CD14-positive monocyte (primary cell): Measurements from ENCODE around the gene FBXO30. TPM values are rescaled to one million over a fixed set of nuclear protein-coding genes. Genes with fewer than 3 reads are reported as not detected.
A peak's percentile ranks its signal among the peaks of the same experiment; 100 is the strongest.

ENCODE experiments used
- DNase-seq, 3 donors: peaks; one replicate each; pipeline ENCODE4 v3.0.0-alpha.2; 2011 to 2022
- H2AFZ ChIP-seq: 2 replicates; pipeline ENCODE4 v1.6.0; 2012; ENCODE audit warnings: mild to moderate bottlenecking, low read depth, low read length, inconsistent platforms; ENCODE audit not compliant: insufficient read depth, poor library complexity, severe bottlenecking
- H3K27ac ChIP-seq, 2 donors: 1 replicate in 1 of 2; 2 replicates in 1 of 2; pipeline ENCODE4 v1.5.1; 2012 to 2013; ENCODE audit warnings: low read length in 2 of 2, control low read depth in 1 of 2, inconsistent platforms in 1 of 2, low read depth in 1 of 2, mild to moderate bottlenecking in 1 of 2
- H3K27me3 ChIP-seq, 2 donors: one replicate each; pipeline versions ENCODE4 v1.6.0 to v1.6.1; 2011 to 2013; ENCODE audit warnings: low read length in 2 of 2; ENCODE audit not compliant: control insufficient read depth in 2 of 2, insufficient read depth in 2 of 2
- H3K36me3 ChIP-seq, 2 donors: replicated peaks in 1 of 2; 1 replicate in 1 of 2; 2 replicates in 1 of 2; pipeline versions ENCODE4 v1.5.1 to v1.6.1; 2012 to 2013; ENCODE audit warnings: low read length in 2 of 2, control low read depth in 1 of 2, inconsistent platforms in 1 of 2, mild to moderate bottlenecking in 1 of 2; ENCODE audit not compliant: insufficient read depth in 2 of 2, control insufficient read depth in 1 of 2
- H3K4me1 ChIP-seq, 2 donors: 1 replicate in 1 of 2; 2 replicates in 1 of 2; pipeline versions ENCODE4 v1.5.1 to v1.6.1; 2012 to 2013; ENCODE audit warnings: low read length in 2 of 2, control low read depth in 1 of 2, inconsistent platforms in 1 of 2, mild to moderate bottlenecking in 1 of 2, moderate library complexity in 1 of 2; ENCODE audit not compliant: insufficient read depth in 2 of 2, control insufficient read depth in 1 of 2
- H3K4me2 ChIP-seq: replicated peaks from 2 replicates; pipeline ENCODE3; 2012; ENCODE audit warnings: low read length, moderate library complexity, mild to moderate bottlenecking; ENCODE audit not compliant: poor library complexity, severe bottlenecking; ENCODE audit errors: extremely low read depth
- H3K4me3 ChIP-seq, 3 experiments: fragments of 200-600 bp in 1 of 3; sonication (generic) in 1 of 3; replicated peaks in 1 of 3; 1 replicate in 2 of 3; 2 replicates in 1 of 3; pipeline ENCODE4 v1.5.1; 2011 to 2013; ENCODE audit warnings: low read length in 3 of 3, mild to moderate bottlenecking in 3 of 3, control low read depth in 2 of 3, low read depth in 2 of 3, inconsistent platforms in 1 of 3, moderate library complexity in 1 of 3
- H3K79me2 ChIP-seq: 2 replicates; pipeline ENCODE4 v1.6.0; 2012; ENCODE audit warnings: mild to moderate bottlenecking, control low read depth, inconsistent platforms, low read length, moderate library complexity; ENCODE audit not compliant: insufficient read depth
- H3K9ac ChIP-seq: 2 replicates; pipeline ENCODE4 v1.6.0; 2017; ENCODE audit warnings: low read length, mild to moderate bottlenecking; ENCODE audit not compliant: insufficient read depth, poor library complexity, severe bottlenecking
- H3K9me3 ChIP-seq, 2 donors: replicated peaks in 1 of 2; 1 replicate in 1 of 2; 2 replicates in 1 of 2; pipeline versions ENCODE4 v1.5.1 to v1.6.1; 2012 to 2013; ENCODE audit warnings: low read length in 2 of 2, control low read depth in 1 of 2; ENCODE audit not compliant: control insufficient read depth in 1 of 2, insufficient read depth in 1 of 2
- H4K20me1 ChIP-seq: 2 replicates; pipeline ENCODE4 v1.6.0; 2012; ENCODE audit warnings: mild to moderate bottlenecking, low read length, control low read depth, moderate library complexity; ENCODE audit not compliant: insufficient read depth
- H3K27ac Mint-ChIP-seq, 7 donors: one replicate each; pipeline ENCODE4 v1.8.0; 2020; ENCODE audit warnings: mild to moderate bottlenecking in 7 of 7, mixed read lengths in 7 of 7, moderate library complexity in 6 of 7, inconsistent platforms in 2 of 7
- H3K27me3 Mint-ChIP-seq, 3 donors: one replicate each; pipeline ENCODE4 v1.8.0; 2021 to 2022; ENCODE audit warnings: low read depth in 3 of 3, mild to moderate bottlenecking in 3 of 3, mixed read lengths in 3 of 3, moderate library complexity in 3 of 3, inconsistent platforms in 1 of 3
- H3K36me3 Mint-ChIP-seq, 2 donors: one replicate each; pipeline ENCODE4 v1.8.0; 2020; ENCODE audit warnings: mixed read lengths in 2 of 2, inconsistent platforms in 1 of 2, mild to moderate bottlenecking in 1 of 2
- H3K4me1 Mint-ChIP-seq: one replicate; pipeline ENCODE4 v1.8.0; 2020; ENCODE audit warnings: mild to moderate bottlenecking, mixed read lengths
- H3K4me3 Mint-ChIP-seq, 2 donors: one replicate each; pipeline ENCODE4 v1.8.0; 2020; ENCODE audit warnings: mild to moderate bottlenecking in 2 of 2, mixed read lengths in 2 of 2, moderate library complexity in 1 of 2
- H3K9me3 Mint-ChIP-seq, 7 donors: one replicate each; pipeline ENCODE4 v1.8.0; 2020 to 2022; ENCODE audit warnings: mixed read lengths in 7 of 7, mild to moderate bottlenecking in 6 of 7, moderate library complexity in 6 of 7, inconsistent platforms in 2 of 7
- WGBS: methylation state at CpG from one replicate; pipeline ENCODE4 v1.1.5; 2013; ENCODE audit warnings: missing lambda C conversion rate; ENCODE audit not compliant: insufficient coverage; 5-methylcytosine and 5-hydroxymethylcytosine counted together
- intact Hi-C, 2 donors: fragments of 100-400 bp; cut with micrococcal nuclease; formaldehyde crosslinking; loops; one replicate each; pipeline versions ENCODE4 v1.15.0 to v1.15.1; 2023
- polyA plus RNA-seq, 3 donors: library from polyadenylated mRNA; depleted of rRNA in 1 of 3; unstranded in 2 of 3; stranded (reverse) in 1 of 3; fragments of 300-500 nt in 2 of 3; fragments of >200 nt in 1 of 3; fragmentation: Illumina TruSeq in 2 of 3; gene quantifications; 1 replicate in 2 of 3; 2 replicates in 1 of 3; pipeline ENCODE4 v1.2.3, GENCODE V29; 2012 to 2021
- TF ChIP-seq, protein P1 (sequence below): fragments of 200-600 bp; IDR thresholded peaks from one replicate; pipeline ENCODE4 v1.8.0; 2022; ENCODE audit warnings: antibody characterized with exemption, mild to moderate bottlenecking

The FBXO30 gene
- polyA plus RNA-seq, 3 donors, result 0.83 to 1.7 (median 1.1) TPM

DNA sequence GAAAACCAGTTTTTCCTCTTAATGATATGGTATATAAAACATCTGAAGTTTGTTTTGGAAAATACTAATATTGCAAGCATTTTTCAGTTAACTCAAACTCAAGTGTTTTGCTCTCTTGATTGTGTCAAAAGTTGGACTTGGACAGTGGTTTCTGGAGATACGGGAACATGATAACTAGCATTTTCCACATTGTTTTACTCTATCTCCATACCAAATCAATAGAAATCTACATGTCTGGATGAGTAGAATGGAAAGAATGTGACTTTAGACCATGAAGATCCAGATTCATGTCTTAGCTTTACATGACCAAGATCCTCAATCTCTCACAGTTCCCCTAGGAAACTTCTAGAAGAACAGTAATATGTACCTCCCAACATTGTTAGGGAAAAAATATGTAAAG lies 22.2 kb upstream of the FBXO30 start:
- H3K4me2 ChIP-seq, result no peak overlapping the region

DNA sequence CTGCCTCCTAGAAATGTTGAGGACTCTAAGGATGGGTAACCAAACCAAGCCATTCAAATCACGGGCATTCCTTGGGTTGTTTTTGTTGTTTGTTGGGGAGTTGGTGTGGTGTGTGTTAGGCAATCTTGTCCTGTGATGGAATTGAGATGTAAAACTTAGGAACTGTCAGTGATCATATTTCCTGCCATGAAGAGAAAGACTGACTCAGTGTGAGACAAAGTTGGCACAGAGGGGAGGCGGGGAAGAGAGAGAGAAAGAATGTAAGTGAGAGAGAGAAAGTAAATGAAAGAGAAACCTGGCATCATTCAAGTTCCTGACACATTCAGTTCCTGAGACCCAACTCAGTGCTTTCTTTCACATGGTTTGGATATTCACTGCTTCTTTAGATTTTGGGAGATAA lies 21.6 kb upstream of the FBXO30 start:
- TF ChIP-seq, protein P1, sequence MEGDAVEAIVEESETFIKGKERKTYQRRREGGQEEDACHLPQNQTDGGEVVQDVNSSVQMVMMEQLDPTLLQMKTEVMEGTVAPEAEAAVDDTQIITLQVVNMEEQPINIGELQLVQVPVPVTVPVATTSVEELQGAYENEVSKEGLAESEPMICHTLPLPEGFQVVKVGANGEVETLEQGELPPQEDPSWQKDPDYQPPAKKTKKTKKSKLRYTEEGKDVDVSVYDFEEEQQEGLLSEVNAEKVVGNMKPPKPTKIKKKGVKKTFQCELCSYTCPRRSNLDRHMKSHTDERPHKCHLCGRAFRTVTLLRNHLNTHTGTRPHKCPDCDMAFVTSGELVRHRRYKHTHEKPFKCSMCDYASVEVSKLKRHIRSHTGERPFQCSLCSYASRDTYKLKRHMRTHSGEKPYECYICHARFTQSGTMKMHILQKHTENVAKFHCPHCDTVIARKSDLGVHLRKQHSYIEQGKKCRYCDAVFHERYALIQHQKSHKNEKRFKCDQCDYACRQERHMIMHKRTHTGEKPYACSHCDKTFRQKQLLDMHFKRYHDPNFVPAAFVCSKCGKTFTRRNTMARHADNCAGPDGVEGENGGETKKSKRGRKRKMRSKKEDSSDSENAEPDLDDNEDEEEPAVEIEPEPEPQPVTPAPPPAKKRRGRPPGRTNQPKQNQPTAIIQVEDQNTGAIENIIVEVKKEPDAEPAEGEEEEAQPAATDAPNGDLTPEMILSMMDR, result no peak
- Histone ChIP-seq H3K27ac (no peak overlapping the region), H3K79me2 (no peaks in the 10 kb centered on the region), H3K4me2 (no peak overlapping the region), H3K4me1 (no peaks in the 10 kb centered on the region), H2AFZ (no peak overlapping the region), H4K20me1 (no peaks in the 10 kb centered on the region), H3K9me3 (no peaks in the 10 kb centered on the region), H3K36me3 (no peaks in the 10 kb centered on the region), H3K4me3 (no peak overlapping the region), H3K9ac (no peak overlapping the region), H3K27me3 (no peaks in the 10 kb centered on the region)
- intact Hi-C loops, result no loop called here
- Mint-ChIP-seq H3K27ac (peak overlapping the region in 1 of 7 donors; percentile 8), H3K9me3 (no peaks in the 10 kb centered on the region), H3K27me3 (no peaks in the 10 kb centered on the region), H3K4me1 (peaks cover 8% of the 10 kb centered on the region), H3K36me3 (no peaks in the 10 kb centered on the region), H3K4me3 (no peak overlapping the region)
- DNase-seq, result no peak
- 73% methylated on average over 2 of the region's 2 CpGs for WGBS

More for the DNA sequence above, 22.2 kb upstream of the FBXO30 start:
- H3K9me3 ChIP-seq, result no peaks in the 10 kb centered on the region
- H4K20me1 ChIP-seq, result no peaks in the 10 kb centered on the region
- no peaks in the 10 kb centered on the region for H3K36me3 ChIP-seq
- Mint-ChIP-seq H3K4me3 (no peak overlapping the region), H3K27me3 (peaks cover 0 to under 1% (median 0%) of the 10 kb centered on the region in 3 donors), H3K27ac (no peak overlapping the region), H3K4me1 (peaks cover 10% of the 10 kb centered on the region), H3K36me3 (no peaks in the 10 kb centered on the region), H3K9me3 (no peaks in the 10 kb centered on the region)
- no peaks in the 10 kb centered on the region for H3K27me3 ChIP-seq
- WGBS, result no CpG with 5 or more reads among the region's 1 CpG
- DNase-seq, result no peak
- no peaks in the 10 kb centered on the region for H3K4me1 ChIP-seq
- H3K9ac ChIP-seq, result no peak overlapping the region
- H3K27ac ChIP-seq, result no peak overlapping the region
- H3K79me2 ChIP-seq, result no peaks in the 10 kb centered on the region
- H2AFZ ChIP-seq, result no peak overlapping the region
- TF ChIP-seq, protein P1, result no peak
- intact Hi-C loops, result no loop called here
- no peak overlapping the region for H3K4me3 ChIP-seq
